ENCODE measurements around the gene TPSG1. TPM values are rescaled to one million over a fixed set of nuclear protein-coding genes. Genes with fewer than 3 reads are reported as not detected.

The TPSG1 gene
- total RNA-seq, 1 experiment from 2014 or later = not detected

GRCh38 chr16:1200014-1200627, 24.9 kb downstream of the TPSG1 start:
- H2BK5ac ChIP-seq (ENCODE audit: insufficient read length, low read length) = no peak overlapping the region
- Mint-ChIP-seq H3K27ac (peak overlapping the region in 2 of 3 experiments; percentile 73 to 74; a peak in 3 of 7 replicates), H3K36me3 (ENCODE audit: insufficient read depth in 1 of 3, low read depth in 3 of 3) (peaks cover 0 to 17% (median 16%) of the 10 kb centered on the region in 3 experiments; a peak in 6 of 7 replicates), H3K4me1 (peaks cover 0 to 6% of the 10 kb centered on the region in 2 experiments; a peak in 1 of 4 replicates), H3K4me3 (no peak overlapping the region), H3K27me3 (ENCODE audit: low read depth) (no peaks in the 10 kb centered on the region), H3K9me3 (no peaks in the 10 kb centered on the region)
- no peak overlapping the region for H3K23ac ChIP-seq (ENCODE audit: insufficient read length, low read depth, low read length)
- no peak for TF ChIP-seq CTCF (conservative IDR thresholded peaks at IDR 0.05)
- no peak overlapping the region for H4K8ac ChIP-seq (replicated peaks; ENCODE audit: insufficient read length, low read depth, low read length)
- peaks cover 2% of the 10 kb centered on the region for H3K23me2 ChIP-seq (ENCODE audit: insufficient read length, low read depth, low read length, poor library complexity, severe bottlenecking)
- no peaks in the 10 kb centered on the region for H4K20me1 ChIP-seq (ENCODE audit: control insufficient read depth, insufficient read depth, insufficient read length)
- DNase-seq = no peak
- no peak overlapping the region for H3K4me2 ChIP-seq (ENCODE audit: insufficient read depth, insufficient read length, low read length)
- no peak overlapping the region for H3K14ac ChIP-seq (ENCODE audit: insufficient read depth, low read length)
- H3K9ac ChIP-seq (ENCODE audit: extremely low read depth, insufficient read length, low read length) = no peak overlapping the region
- H3K9me3 ChIP-seq (ENCODE audit: control insufficient read depth, low read depth, low read length) = no peaks in the 10 kb centered on the region
- H3K4me1 ChIP-seq (ENCODE audit: insufficient read depth, low read length) = no peaks in the 10 kb centered on the region
- no peak overlapping the region for H3K27ac ChIP-seq (ENCODE audit: insufficient read length, low read depth, low read length)
- no peak overlapping the region for H3K18ac ChIP-seq (ENCODE audit: insufficient read length, low read depth, low read length)
- no peak overlapping the region for H2BK12ac ChIP-seq (ENCODE audit: insufficient read length, low read depth, low read length)
- H2BK15ac ChIP-seq (ENCODE audit: low read depth, low read length) = no peak overlapping the region
- H3K27me3 ChIP-seq (ENCODE audit: insufficient read depth, low read length) = no peaks in the 10 kb centered on the region
- H3K79me1 ChIP-seq (ENCODE audit: insufficient read depth, low read depth, low read length, poor library complexity, severe bottlenecking) = no peaks in the 10 kb centered on the region
- H2AK5ac ChIP-seq (ENCODE audit: insufficient read length, low read length) = no peak overlapping the region
- no peak overlapping the region for H3K4ac ChIP-seq (ENCODE audit: low read depth, low read length)
- no peak overlapping the region for H3K56ac ChIP-seq (ENCODE audit: insufficient read length, low read depth, low read length)
- H3T11ph ChIP-seq (ENCODE audit: low read length) = no peak overlapping the region
- H3K79me2 ChIP-seq (ENCODE audit: insufficient read depth, low read length) = no peaks in the 10 kb centered on the region
- no peak overlapping the region for H4K5ac ChIP-seq (ENCODE audit: insufficient read length, low read depth, low read length)
- no peak overlapping the region for H2BK120ac ChIP-seq (ENCODE audit: low read depth, low read length, poor library complexity, severe bottlenecking)
- H4K91ac ChIP-seq (ENCODE audit: insufficient read length, low read depth, low read length) = no peak overlapping the region
- no peak overlapping the region for H2BK20ac ChIP-seq (ENCODE audit: low read depth, low read length, poor library complexity, severe bottlenecking)
- no CpG with 5 or more reads among the region's 38 CpGs for WGBS (ENCODE audit: extremely low coverage, insufficient read length, low lambda C conversion rate)
- H2AFZ ChIP-seq (ENCODE audit: low read length) = no peak overlapping the region

Measured in H9 (cell line).